PC-3 (cell line): ENCODE results near the gene UTF1.

Experiments used
- CTCF ChIP-seq: fragments of 300-600 bp; sonication (generic); conservative IDR thresholded peaks from 2 replicates; pipeline ENCODE4 v1.5.1; 2017; ENCODE audit warnings: antibody characterized with exemption, low read depth, mild to moderate bottlenecking, low read length
- EZH2 ChIP-seq: fragments of 300-600 bp; sonication (generic); IDR thresholded peaks from one replicate; pipeline ENCODE4 v1.6.1; 2017; ENCODE audit warnings: antibody characterized with exemption, mild to moderate bottlenecking, low read length; ENCODE audit not compliant: unreplicated experiment

- no peak for TF ChIP-seq EZH2
- no peak for TF ChIP-seq CTCF
Observed at GRCh38 chr10:133235265-133235855, 5.3 kb downstream of the UTF1 start.
